Hepatic stellate cell (primary cell): ENCODE data around the gene POLR1E.

Experiments
- DNase-seq: peaks from one replicate; pipeline ENCODE4 v3.0.0; 2011; ENCODE audit warnings: low spot score

Gene POLR1E, protein sequence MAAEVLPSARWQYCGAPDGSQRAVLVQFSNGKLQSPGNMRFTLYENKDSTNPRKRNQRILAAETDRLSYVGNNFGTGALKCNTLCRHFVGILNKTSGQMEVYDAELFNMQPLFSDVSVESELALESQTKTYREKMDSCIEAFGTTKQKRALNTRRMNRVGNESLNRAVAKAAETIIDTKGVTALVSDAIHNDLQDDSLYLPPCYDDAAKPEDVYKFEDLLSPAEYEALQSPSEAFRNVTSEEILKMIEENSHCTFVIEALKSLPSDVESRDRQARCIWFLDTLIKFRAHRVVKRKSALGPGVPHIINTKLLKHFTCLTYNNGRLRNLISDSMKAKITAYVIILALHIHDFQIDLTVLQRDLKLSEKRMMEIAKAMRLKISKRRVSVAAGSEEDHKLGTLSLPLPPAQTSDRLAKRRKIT

DNA sequence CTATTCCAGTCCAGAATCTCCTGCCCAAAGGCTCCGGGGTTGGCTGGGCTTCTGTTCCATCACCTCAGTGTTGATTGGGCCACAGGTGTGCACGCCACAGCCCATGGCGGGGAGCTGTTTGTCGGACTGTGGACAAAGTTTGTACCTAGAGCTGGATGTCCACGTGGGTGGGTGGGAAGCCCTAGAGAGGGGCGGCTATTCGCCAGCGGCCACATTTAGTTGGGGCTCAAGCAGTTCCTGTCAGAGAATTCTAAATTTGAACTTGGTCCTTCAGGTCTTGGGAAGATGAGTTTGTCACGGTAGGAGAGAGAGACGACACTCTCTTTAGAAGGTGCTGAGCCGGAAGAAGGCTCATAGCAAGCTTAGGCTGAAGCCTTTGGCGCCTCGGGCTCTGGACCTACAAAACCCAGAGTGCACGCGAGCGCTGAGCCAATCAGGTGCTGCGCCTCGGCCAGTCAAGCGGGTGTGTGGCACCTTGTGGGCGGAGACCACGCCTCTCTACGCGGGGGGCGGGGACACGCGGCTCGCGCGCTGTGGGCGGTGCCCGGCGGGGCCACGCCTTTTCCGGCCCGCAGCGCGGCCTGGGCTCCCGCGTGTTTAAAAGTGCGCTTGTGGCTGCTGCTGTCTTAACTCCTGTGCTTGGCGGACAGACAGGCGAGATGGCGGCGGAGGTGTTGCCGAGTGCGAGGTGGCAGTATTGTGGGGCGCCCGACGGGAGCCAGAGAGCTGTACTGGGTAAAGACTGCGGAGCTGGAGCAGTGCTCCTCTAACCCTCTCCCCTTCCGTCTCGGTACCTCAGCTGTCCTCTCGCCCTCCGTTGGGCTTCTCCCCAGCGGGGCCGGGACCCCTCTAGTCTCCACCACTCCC lies at the start of gene POLR1E:
TSS of gene POLR1E (plus strand) at position 560 of the 867 bp plus-strand sequence. CDS start at position 660, 100 bp downstream.
- DNase-seq, result peak; percentile 95

DNA sequence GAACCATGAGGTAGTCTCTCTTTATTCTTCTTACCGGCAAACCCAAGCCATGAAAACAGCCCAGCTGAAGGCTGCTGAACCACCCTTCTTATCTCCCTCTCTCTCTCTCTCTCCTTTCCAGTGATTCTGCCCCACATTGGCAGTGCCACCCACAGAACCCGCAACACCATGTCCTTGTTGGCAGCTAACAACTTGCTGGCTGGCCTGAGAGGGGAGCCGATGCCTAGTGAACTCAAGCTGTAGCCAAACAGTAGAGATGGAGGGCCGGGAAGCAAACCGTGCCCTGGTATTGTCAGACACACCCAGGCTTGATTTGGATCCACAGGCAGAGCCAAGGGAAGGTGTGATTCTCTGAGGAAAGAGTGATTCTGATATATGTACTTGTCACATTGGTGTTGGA lies 49.2 kb upstream of the POLR1E start:
- DNase-seq, result no peak

DNA sequence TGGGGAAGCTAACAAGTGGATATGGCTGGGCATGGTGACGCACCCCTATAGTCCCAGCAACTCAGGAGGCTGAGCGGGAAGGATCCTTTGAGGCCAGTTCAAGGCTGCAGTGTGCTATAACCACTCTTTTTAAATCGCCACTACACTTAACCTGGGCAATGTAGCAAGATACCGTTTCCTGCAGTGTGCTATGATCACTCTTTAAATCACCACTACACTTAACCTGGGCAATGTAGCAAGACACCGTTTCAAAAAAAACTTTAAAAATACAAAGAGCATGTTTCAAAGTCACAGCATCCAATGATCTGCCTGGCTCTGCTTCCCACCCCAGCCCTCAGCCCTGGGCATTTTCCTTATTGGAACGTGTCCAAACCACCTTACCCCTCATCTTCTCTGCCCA lies 48.7 kb upstream of the POLR1E start:
- DNase-seq, result no peak

DNA sequence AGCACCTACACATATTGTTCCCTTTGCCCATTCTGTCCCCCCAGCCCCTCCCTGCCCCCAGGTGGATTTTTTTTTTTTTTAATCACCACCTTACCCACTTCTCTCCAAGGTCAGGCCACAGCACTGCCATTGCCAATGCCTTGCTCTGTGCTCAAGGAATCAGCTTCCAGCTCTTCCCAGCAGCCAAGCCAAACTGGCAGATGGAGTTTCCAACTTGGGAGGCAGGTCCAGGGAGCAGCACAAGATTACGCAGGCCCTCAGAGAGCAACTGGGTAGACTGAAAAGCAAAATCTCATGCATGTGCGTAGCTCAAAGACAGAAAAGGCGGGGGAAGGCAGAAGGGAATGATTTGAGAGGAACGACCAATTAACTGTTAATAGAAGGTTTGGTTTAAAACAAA lies 48.1 kb upstream of the POLR1E start:
- no peak for DNase-seq

- DNase-seq, result no peak
Measured at GRCh38 chr9:37438359-37438758, 47.4 kb upstream of the POLR1E start.

- no peak for DNase-seq
Measured at GRCh38 chr9:37441776-37442370, 43.9 kb upstream of the POLR1E start.

DNA sequence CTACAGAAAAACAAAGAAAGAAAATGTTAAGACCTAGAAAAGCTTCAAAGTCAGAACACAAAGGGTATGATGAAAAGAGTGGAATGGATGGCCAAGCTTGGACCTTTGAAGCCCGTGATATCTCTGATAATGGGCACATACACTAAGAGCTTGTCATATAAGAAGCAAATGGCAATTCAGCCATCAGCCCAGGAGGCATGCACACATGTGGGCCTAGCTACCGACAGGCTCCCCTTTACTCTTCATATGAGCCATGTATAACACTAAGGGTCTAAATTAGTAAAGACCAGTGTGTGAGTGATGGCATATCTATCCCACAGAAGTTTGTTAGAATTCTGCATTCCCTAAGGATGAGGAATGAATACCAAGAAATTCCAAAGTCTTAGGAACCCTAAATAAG lies 43.2 kb upstream of the POLR1E start:
- no peak for DNase-seq

DNA sequence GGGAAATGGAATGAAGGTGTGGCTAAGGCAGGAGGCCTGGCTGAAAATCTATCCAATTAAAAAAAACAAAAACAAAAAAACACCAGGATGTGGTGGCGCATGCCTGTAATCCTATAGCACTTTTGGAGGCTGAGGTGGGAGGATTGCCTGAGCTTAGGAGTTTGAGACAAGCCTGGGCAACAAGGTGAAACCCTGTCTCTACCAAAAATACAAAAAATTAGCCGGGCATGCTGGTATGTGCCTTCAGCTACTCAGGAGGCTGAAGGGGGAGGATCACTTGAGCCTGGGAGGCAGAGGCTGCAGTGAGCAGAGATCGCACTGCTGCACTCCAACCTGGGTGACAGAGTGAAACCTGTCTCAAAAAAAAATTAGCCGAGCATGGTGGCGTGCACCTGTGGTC lies 42.2 kb upstream of the POLR1E start:
- no peak for DNase-seq

DNA sequence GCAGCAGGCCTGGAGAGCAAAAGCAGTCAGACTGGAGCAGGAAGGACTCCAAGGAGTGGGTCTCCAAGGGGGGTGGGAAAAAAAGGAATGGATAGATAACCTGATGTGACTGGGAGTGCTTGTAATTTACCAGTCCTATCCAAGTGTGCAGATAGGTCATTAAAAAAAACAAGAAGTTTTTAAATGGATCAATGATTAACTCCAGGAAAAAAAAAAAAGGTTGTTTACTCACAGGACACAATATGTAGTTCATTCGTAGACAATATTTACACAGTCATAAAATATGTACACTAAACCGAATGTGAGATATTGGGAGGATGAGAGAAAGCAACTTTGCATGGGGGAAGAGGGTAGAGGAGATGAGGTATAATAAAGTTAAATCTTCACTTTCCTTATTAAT lies 40.9 kb upstream of the POLR1E start:
- no peak for DNase-seq

DNA sequence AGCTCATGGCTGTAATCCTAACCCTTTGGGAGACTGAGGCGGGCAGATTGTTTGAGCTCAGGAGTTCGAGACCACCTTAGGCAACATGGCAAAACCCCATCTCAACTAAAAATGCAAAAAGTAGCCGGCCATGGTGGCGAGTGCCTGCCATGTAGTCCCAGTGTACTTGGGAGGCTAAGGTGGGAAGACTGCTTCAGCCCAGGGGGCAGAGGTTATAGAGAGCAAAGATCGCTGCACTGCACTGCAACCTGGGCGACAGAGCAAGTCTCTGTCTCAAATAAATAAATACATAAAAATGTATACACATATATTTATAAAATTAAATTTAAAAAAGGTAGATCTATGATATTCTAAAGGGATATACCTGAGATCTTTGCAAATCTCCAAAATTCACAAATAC lies 39.9 kb upstream of the POLR1E start:
- DNase-seq, result no peak

GRCh38 chr9:37446401-37446800 lies 39.3 kb upstream of the POLR1E start:
- DNase-seq, result no peak

- DNase-seq, result no peak
Measured at GRCh38 chr9:37447111-37447510, 38.6 kb upstream of the POLR1E start.

- DNase-seq, result no peak
Measured at GRCh38 chr9:37449862-37450632, 35.7 kb upstream of the POLR1E start.

DNA sequence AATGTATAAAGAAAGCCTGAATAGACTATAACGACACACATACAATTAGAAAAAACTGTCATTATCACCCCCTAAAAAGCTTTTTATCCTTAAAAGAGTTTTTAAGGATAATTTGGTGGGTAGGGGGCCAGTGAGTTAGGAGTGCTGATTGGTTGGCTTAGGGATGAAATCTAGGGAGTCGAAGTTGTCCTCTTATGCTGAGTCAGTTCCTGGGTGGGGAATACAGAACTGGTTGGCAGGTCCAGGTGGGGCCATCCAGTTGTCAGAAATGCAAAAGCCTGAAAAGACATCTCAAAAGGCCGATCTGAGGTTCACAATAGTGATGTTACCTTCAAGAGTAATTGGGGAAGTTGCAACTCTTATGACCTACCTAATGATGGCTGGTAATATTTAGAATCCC lies 34.1 kb upstream of the POLR1E start:
- DNase-seq, result no peak

GRCh38 chr9:37452611-37453010 lies 33.1 kb upstream of the POLR1E start:
- no peak for DNase-seq

DNA sequence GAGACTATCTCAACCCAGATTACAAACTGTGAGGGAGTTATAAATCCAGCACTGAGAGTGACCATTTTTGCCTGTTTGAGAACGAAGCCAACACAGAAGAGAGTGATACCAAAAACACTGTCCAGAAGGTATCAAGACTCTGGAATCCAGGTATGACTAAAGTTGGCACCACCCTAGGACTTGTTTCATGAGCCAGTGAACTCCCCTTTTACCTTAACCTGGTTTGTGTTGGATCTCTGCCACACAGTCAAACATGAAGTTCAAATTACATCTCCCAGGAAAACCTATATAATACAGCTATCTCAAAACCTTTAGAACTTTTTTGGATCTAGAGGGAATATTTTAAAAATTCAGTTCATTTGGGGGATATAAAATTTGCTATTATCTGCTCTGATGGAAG lies 31.9 kb upstream of the POLR1E start:
- no peak for DNase-seq

- DNase-seq, result no peak
Measured at GRCh38 chr9:37454238-37454637, 31.5 kb upstream of the POLR1E start.

GRCh38 chr9:37455884-37456647 lies 29.7 kb upstream of the POLR1E start:
- no peak for DNase-seq

GRCh38 chr9:37456817-37457216 lies 28.9 kb upstream of the POLR1E start:
- no peak for DNase-seq

DNA sequence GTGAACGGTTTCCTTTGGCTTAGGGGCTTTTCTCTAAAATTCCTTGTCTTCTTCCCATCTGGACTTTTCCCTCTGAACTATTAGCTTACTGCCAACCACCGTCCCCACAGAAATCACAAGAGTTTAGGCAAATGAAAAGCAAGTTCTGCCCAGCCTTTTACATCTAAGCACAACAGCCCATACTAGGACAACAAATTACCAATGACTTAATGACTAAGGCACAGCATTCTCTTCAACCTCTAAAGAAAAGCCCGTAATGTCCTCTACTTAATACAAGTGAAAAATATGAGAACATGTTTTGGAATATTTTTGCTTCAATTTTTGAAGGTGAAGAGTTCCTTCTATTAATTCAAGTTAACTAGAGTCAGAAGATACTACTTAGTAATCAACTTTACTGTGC lies 21.7 kb upstream of the POLR1E start:
- no peak for DNase-seq
